GM23338 (cell line): ENCODE measurements around the gene ARL2. TPM values are rescaled to one million over a fixed set of nuclear protein-coding genes. Genes with fewer than 3 reads are reported as not detected.

Experiments used
- ATAC-seq: fragments of 200-7000 bp; cut with Tn5 transposase; 3 replicates; pipeline ENCODE4 v1.9.1; 2020
- DNase-seq: peaks from one replicate; pipeline ENCODE4 v3.0.0-alpha.2; 2015; ENCODE audit warnings: low spot score
- H2AFZ ChIP-seq: fragments of 200-600 bp; sonication (generic); 2 replicates; pipeline ENCODE4 v1.8.0; 2016; ENCODE audit warnings: antibody characterized with exemption, mild to moderate bottlenecking, moderate library complexity
- H3F3A ChIP-seq: fragments of 200-600 bp; sonication (generic); replicated peaks from 2 replicates; pipeline ENCODE4 v1.8.0; 2017; ENCODE audit warnings: antibody characterized with exemption, mixed run types, low read depth
- H3K27ac ChIP-seq: fragments of 200-600 bp; sonication (generic); 2 replicates; pipeline ENCODE4 v1.6.1; 2016; ENCODE audit warnings: low read depth
- H3K27me3 ChIP-seq: fragments of 200-600 bp; sonication (generic); 2 replicates; pipeline ENCODE4 v1.8.0; 2016; ENCODE audit warnings: mild to moderate bottlenecking, mixed run types, moderate library complexity; ENCODE audit not compliant: insufficient read depth
- H3K36me3 ChIP-seq: fragments of 200-600 bp; sonication (generic); 2 replicates; pipeline ENCODE4 v1.8.0; 2016; ENCODE audit warnings: mild to moderate bottlenecking; ENCODE audit not compliant: insufficient read depth
- H3K4me1 ChIP-seq: fragments of 200-600 bp; sonication (generic); 2 replicates; pipeline ENCODE4 v1.8.0; 2016; ENCODE audit warnings: mild to moderate bottlenecking, moderate library complexity; ENCODE audit not compliant: insufficient read depth
- H3K4me2 ChIP-seq: fragments of 200-600 bp; sonication (generic); 2 replicates; pipeline ENCODE4 v1.7.1; 2017; ENCODE audit warnings: mixed run types
- H3K4me3 ChIP-seq: fragments of 200-600 bp; sonication (generic); 2 replicates; pipeline ENCODE4 v1.6.1; 2016; ENCODE audit warnings: mixed run types
- H3K79me2 ChIP-seq: fragments of 200-600 bp; sonication (generic); replicated peaks from 2 replicates; pipeline ENCODE4 v1.8.0; 2017; ENCODE audit warnings: mild to moderate bottlenecking; ENCODE audit not compliant: insufficient read depth
- H3K9me2 ChIP-seq: fragments of 200-600 bp; sonication (generic); 2 replicates; pipeline ENCODE4 v1.8.0; 2017; ENCODE audit not compliant: insufficient read depth
- H4K20me1 ChIP-seq: fragments of 200-600 bp; sonication (generic); replicated peaks from 2 replicates; pipeline ENCODE4 v1.8.0; 2017; ENCODE audit warnings: mild to moderate bottlenecking; ENCODE audit not compliant: insufficient read depth
- H3K27ac Mint-ChIP-seq: 2 replicates; pipeline ENCODE4 v1.8.0; 2020; ENCODE audit warnings: inconsistent platforms, mild to moderate bottlenecking, moderate library complexity, mixed read lengths
- H3K27me3 Mint-ChIP-seq: 3 replicates; pipeline ENCODE4 v1.8.0; 2022; ENCODE audit warnings: low read depth, mild to moderate bottlenecking, moderate library complexity, mixed read lengths, inconsistent platforms; ENCODE audit not compliant: insufficient read depth, poor library complexity
- H3K36me3 Mint-ChIP-seq: 3 replicates; pipeline ENCODE4 v1.8.0; 2021; ENCODE audit warnings: low read depth, mild to moderate bottlenecking, inconsistent platforms, moderate library complexity, mixed read lengths
- H3K4me1 Mint-ChIP-seq: 3 replicates; pipeline ENCODE4 v1.8.0; 2020; ENCODE audit warnings: mild to moderate bottlenecking, inconsistent platforms, mixed read lengths
- H3K4me3 Mint-ChIP-seq: 3 replicates; pipeline ENCODE4 v1.8.0; 2021; ENCODE audit warnings: moderate library complexity, mild to moderate bottlenecking, inconsistent platforms, mixed read lengths
- H3K9me3 Mint-ChIP-seq: 3 replicates; pipeline ENCODE4 v1.8.0; 2020; ENCODE audit warnings: moderate library complexity, mild to moderate bottlenecking, inconsistent platforms, mixed read lengths
- CREB1 ChIP-seq: fragments of 250-450 bp; sonication (Bioruptor Pico); IDR thresholded peaks from 2 replicates; pipeline ENCODE4 v1.5.0; 2020; ENCODE audit warnings: low read depth, mild to moderate bottlenecking, moderate library complexity
- CTCF ChIP-seq, 2 experiments: fragments of 200-600 bp in 1 of 2; sonication (generic) in 1 of 2; conservative IDR thresholded peaks; 2 replicates each; pipeline versions ENCODE4 v1.5.1 to v1.6.1; 2016 to 2017; ENCODE audit warnings: antibody characterized with exemption in 2 of 2, low read depth in 2 of 2, mild to moderate bottlenecking in 2 of 2, moderate library complexity in 1 of 2
- EZH2 ChIP-seq: fragments of 200-600 bp; sonication (generic); IDR thresholded peaks from one replicate; pipeline ENCODE4 v1.8.0; 2017; ENCODE audit warnings: antibody characterized with exemption, mild to moderate bottlenecking, low read depth; ENCODE audit not compliant: unreplicated experiment
- EZH2phosphoT487 ChIP-seq: fragments of 200-600 bp; sonication (generic); IDR thresholded peaks from one replicate; pipeline ENCODE4 v1.8.1; 2018; ENCODE audit warnings: antibody characterized with exemption; ENCODE audit not compliant: unreplicated experiment
- JUNB ChIP-seq: IDR thresholded peaks from one replicate; pipeline ENCODE4 v1.6.1; 2016; ENCODE audit warnings: antibody characterized with exemption; ENCODE audit not compliant: unreplicated experiment
- NANOG ChIP-seq: IDR thresholded peaks from 2 replicates; pipeline ENCODE4 v1.6.1; 2016; ENCODE audit warnings: antibody characterized with exemption, borderline replicate concordance
- POLR2AphosphoS5 ChIP-seq: IDR thresholded peaks from 2 replicates; pipeline ENCODE4 v1.6.1; 2016; ENCODE audit warnings: antibody characterized with exemption, low read depth
- STAT1 ChIP-seq: IDR thresholded peaks from one replicate; pipeline ENCODE4 v1.6.1; 2016; ENCODE audit warnings: antibody characterized with exemption; ENCODE audit not compliant: unreplicated experiment
- ZNF114 ChIP-seq: fragments of 250-450 bp; sonication (Bioruptor Pico); IDR thresholded peaks from 2 replicates; pipeline ENCODE4 v1.5.0; 2020; ENCODE audit warnings: mild to moderate bottlenecking, moderate library complexity
- long read RNA-seq: library from polyadenylated mRNA; unstranded; transcript quantifications from one replicate; pipeline ENCODE4 v2.0.0, GENCODE V29; 2020; ENCODE audit not compliant: unreplicated experiment
- polyA plus RNA-seq: library from polyadenylated mRNA; unstranded; fragments of >200 nt; fragmentation: Nextera tagmentation; extraction: Ambion mirVana; gene quantifications from 2 replicates; pipeline ENCODE4 v1.2.1, GENCODE V29; 2016
- total RNA-seq: library from RNA; depleted of rRNA; stranded (reverse); fragments of >200 nt; shearing (Covaris generic); gene quantifications from 2 replicates; pipeline ENCODE4 v1.2.3, GENCODE V29; 2014; rRNA removed
- TF ChIP-seq, protein P1 (sequence below): fragments of 250-450 bp; sonication (Bioruptor Pico); IDR thresholded peaks from 2 replicates; pipeline ENCODE4 v1.5.0; 2020; ENCODE audit warnings: mild to moderate bottlenecking, moderate library complexity
- TF ChIP-seq, protein P2 (sequence below): IDR thresholded peaks from 2 replicates; pipeline ENCODE4 v1.6.1; 2016; ENCODE audit warnings: antibody characterized with exemption
- TF ChIP-seq, protein P3 (sequence below): IDR thresholded peaks from one replicate; pipeline ENCODE4 v1.6.1; 2018; ENCODE audit warnings: antibody characterized with exemption; ENCODE audit not compliant: unreplicated experiment

Gene ARL2
- total RNA-seq: 170 and 193 TPM in 2 replicates
- 216 and 236 TPM in 2 replicates for polyA plus RNA-seq
- long read RNA-seq, transcript ARL2-201 (5 exons, 979 nt): major isoform, 186 of 199 reads
- long read RNA-seq, transcript ARL2-206 (4 exons, 795 nt): minor isoform, 5 of 199 reads
- long read RNA-seq, partial matches to known transcripts: 3 of 199 reads
- long read RNA-seq, other reads (novel, unspliced or antisense): 0 of 199 reads

DNA sequence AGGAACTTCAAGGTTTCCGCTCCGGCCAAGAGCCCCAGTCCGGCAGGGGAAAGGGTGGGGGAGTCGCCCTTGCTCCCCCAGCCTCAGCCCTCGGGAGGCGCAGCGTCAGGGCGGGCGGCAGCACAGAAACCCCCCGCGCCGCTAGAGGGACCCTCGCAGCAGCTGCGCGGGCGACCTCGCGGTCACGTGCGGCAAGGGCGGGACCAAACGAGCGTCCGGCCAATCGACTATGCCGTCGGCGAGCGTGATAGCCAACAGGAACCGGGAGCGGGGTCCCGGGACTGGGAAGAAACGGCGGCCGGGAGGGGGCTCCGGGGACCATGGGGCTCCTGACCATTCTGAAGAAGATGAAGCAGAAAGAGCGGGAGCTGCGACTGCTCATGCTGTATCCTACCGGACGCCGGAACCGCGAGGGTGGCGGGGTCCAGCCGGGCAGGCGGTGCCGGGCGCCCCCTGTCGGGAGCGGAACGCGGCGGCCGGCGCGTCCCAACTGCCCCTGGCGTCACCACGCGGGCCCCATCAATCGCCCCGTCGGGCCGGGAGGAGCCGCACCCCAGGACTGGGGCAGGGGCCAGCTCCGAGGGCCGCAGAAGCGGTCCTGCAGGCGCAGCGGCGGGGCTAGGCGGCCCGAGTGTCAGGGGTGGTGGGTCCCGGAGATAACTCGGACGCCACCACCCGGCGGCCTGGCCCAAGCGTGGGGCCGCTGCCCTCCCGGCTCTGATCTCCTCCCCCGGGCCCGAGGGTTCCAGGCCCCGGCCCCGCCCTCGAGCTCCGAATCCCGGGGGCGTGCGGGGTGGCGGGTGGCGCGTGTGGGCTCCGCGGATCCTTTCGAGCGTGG is at the start of gene ARL2:
Gene ARL2, plus strand, starts transcription at position 273 of the 838 bp plus-strand sequence. Its CDS starts 48 bp downstream, at position 321.
- peaks cover 11% of the 10 kb centered on the region; the same call in 1 of the 2 replicates for H3K79me2 ChIP-seq
- peak within 1 kb of the TSS; percentile 96 for H3K27ac Mint-ChIP-seq
- peak within 1 kb of the TSS; percentile 99 for H3K27ac ChIP-seq
- H4K20me1 ChIP-seq: 0 out of 2 replicates have a peak, but pooled peaks cover 2% of the 10 kb centered on the region
- peaks cover 13% of the 10 kb centered on the region; the same call in 2 of the 3 replicates for H3K4me1 Mint-ChIP-seq
- peak within 1 kb of the TSS; percentile 95 for H2AFZ ChIP-seq
- peaks cover 24% of the 10 kb centered on the region for H3K36me3 Mint-ChIP-seq
- H3K4me3 Mint-ChIP-seq: peak within 1 kb of the TSS; percentile 86
- ATAC-seq: peak; percentile 82
- TF ChIP-seq, protein P1, sequence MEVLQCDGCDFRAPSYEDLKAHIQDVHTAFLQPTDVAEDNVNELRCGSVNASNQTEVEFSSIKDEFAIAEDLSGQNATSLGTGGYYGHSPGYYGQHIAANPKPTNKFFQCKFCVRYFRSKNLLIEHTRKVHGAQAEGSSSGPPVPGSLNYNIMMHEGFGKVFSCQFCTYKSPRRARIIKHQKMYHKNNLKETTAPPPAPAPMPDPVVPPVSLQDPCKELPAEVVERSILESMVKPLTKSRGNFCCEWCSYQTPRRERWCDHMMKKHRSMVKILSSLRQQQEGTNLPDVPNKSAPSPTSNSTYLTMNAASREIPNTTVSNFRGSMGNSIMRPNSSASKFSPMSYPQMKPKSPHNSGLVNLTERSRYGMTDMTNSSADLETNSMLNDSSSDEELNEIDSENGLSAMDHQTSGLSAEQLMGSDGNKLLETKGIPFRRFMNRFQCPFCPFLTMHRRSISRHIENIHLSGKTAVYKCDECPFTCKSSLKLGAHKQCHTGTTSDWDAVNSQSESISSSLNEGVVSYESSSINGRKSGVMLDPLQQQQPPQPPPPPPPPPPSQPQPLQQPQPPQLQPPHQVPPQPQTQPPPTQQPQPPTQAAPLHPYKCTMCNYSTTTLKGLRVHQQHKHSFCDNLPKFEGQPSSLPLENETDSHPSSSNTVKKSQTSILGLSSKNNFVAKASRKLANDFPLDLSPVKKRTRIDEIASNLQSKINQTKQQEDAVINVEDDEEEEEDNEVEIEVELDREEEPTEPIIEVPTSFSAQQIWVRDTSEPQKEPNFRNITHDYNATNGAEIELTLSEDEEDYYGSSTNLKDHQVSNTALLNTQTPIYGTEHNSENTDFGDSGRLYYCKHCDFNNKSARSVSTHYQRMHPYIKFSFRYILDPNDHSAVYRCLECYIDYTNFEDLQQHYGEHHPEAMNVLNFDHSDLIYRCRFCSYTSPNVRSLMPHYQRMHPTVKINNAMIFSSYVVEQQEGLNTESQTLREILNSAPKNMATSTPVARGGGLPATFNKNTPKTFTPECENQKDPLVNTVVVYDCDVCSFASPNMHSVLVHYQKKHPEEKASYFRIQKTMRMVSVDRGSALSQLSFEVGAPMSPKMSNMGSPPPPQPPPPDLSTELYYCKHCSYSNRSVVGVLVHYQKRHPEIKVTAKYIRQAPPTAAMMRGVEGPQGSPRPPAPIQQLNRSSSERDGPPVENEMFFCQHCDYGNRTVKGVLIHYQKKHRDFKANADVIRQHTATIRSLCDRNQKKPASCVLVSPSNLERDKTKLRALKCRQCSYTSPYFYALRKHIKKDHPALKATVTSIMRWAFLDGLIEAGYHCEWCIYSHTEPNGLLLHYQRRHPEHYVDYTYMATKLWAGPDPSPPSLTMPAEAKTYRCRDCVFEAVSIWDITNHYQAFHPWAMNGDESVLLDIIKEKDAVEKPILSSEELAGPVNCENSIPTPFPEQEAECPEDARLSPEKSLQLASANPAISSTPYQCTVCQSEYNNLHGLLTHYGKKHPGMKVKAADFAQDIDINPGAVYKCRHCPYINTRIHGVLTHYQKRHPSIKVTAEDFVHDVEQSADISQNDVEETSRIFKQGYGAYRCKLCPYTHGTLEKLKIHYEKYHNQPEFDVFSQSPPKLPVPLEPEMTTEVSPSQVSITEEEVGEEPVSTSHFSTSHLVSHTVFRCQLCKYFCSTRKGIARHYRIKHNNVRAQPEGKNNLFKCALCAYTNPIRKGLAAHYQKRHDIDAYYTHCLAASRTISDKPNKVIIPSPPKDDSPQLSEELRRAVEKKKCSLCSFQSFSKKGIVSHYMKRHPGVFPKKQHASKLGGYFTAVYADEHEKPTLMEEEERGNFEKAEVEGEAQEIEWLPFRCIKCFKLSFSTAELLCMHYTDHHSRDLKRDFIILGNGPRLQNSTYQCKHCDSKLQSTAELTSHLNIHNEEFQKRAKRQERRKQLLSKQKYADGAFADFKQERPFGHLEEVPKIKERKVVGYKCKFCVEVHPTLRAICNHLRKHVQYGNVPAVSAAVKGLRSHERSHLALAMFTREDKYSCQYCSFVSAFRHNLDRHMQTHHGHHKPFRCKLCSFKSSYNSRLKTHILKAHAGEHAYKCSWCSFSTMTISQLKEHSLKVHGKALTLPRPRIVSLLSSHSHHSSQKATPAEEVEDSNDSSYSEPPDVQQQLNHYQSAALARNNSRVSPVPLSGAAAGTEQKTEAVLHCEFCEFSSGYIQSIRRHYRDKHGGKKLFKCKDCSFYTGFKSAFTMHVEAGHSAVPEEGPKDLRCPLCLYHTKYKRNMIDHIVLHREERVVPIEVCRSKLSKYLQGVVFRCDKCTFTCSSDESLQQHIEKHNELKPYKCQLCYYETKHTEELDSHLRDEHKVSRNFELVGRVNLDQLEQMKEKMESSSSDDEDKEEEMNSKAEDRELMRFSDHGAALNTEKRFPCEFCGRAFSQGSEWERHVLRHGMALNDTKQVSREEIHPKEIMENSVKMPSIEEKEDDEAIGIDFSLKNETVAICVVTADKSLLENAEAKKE (CRISPR knock-in tag): no peak
- TF ChIP-seq JUNB (no peak), NANOG (no peak), EZH2 (no peak), POLR2AphosphoS5 (peak; percentile 58; the same call in 1 of the 2 replicates), STAT1 (no peak), ZNF114 (CRISPR knock-in tag) (no peak), CTCF (conservative IDR thresholded peaks at IDR 0.05; ENCODE audit: low read depth in 2 of 2) (peak; percentile 48 to 62), EZH2phosphoT487 (no peak), CREB1 (peak; percentile 80)
- TF ChIP-seq, protein P2, sequence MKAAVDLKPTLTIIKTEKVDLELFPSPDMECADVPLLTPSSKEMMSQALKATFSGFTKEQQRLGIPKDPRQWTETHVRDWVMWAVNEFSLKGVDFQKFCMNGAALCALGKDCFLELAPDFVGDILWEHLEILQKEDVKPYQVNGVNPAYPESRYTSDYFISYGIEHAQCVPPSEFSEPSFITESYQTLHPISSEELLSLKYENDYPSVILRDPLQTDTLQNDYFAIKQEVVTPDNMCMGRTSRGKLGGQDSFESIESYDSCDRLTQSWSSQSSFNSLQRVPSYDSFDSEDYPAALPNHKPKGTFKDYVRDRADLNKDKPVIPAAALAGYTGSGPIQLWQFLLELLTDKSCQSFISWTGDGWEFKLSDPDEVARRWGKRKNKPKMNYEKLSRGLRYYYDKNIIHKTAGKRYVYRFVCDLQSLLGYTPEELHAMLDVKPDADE: no peak
- TF ChIP-seq, protein P3, sequence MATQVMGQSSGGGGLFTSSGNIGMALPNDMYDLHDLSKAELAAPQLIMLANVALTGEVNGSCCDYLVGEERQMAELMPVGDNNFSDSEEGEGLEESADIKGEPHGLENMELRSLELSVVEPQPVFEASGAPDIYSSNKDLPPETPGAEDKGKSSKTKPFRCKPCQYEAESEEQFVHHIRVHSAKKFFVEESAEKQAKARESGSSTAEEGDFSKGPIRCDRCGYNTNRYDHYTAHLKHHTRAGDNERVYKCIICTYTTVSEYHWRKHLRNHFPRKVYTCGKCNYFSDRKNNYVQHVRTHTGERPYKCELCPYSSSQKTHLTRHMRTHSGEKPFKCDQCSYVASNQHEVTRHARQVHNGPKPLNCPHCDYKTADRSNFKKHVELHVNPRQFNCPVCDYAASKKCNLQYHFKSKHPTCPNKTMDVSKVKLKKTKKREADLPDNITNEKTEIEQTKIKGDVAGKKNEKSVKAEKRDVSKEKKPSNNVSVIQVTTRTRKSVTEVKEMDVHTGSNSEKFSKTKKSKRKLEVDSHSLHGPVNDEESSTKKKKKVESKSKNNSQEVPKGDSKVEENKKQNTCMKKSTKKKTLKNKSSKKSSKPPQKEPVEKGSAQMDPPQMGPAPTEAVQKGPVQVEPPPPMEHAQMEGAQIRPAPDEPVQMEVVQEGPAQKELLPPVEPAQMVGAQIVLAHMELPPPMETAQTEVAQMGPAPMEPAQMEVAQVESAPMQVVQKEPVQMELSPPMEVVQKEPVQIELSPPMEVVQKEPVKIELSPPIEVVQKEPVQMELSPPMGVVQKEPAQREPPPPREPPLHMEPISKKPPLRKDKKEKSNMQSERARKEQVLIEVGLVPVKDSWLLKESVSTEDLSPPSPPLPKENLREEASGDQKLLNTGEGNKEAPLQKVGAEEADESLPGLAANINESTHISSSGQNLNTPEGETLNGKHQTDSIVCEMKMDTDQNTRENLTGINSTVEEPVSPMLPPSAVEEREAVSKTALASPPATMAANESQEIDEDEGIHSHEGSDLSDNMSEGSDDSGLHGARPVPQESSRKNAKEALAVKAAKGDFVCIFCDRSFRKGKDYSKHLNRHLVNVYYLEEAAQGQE: no peak
- H3K36me3 ChIP-seq: no peaks in the 10 kb centered on the region
- H3K4me2 ChIP-seq: peak within 1 kb of the TSS; percentile 99
- peaks cover 15% of the 10 kb centered on the region for H3K27me3 Mint-ChIP-seq
- no peaks in the 10 kb centered on the region for H3K9me2 ChIP-seq
- DNase-seq: peak; percentile 95
- peaks cover 20% of the 10 kb centered on the region; the same call in 1 of the 2 replicates for H3F3A ChIP-seq
- H3K27me3 ChIP-seq: no peaks in the 10 kb centered on the region
- H3K4me3 ChIP-seq: peak within 1 kb of the TSS; percentile 88
- no peaks in the 10 kb centered on the region; the same call in 1 of the 2 replicates for H3K4me1 ChIP-seq
- H3K9me3 Mint-ChIP-seq: no peaks in the 10 kb centered on the region; the same call in 2 of the 3 replicates
